HG03159 (cell line): ENCODE data around the gene NDUFA9.

Experiments
- ATAC-seq: cut with Tn5 transposase; IDR thresholded peaks from one replicate; pipeline ENCODE4 v1.9.1; 2021; ENCODE audit warnings: mild to moderate bottlenecking, moderate library complexity; ENCODE audit not compliant: unreplicated experiment

NDUFA9 gene

GRCh38 chr12:4648501-4649357, at the start of gene NDUFA9, which contains the start of gene AKAP3:
TSS of gene NDUFA9 (plus strand) at chr12:4649114. CDS start at chr12:4649127, 13 bp downstream.
TSS of gene AKAP3 (minus strand) at chr12:4649051. CDS start at chr12:4638196, 10,855 bp downstream.
- ATAC-seq: peak; percentile 84

- ATAC-seq: no peak
Measured at GRCh38 chr12:4603421-4603820, 45.5 kb upstream of the NDUFA9 start.

GRCh38 chr12:4603946-4604345, 45.0 kb upstream of the NDUFA9 start:
- ATAC-seq: no peak

GRCh38 chr12:4604684-4605193, 44.2 kb upstream of the NDUFA9 start:
- ATAC-seq: peak; percentile 93

- no peak for ATAC-seq
Measured at GRCh38 chr12:4607056-4607455, 41.9 kb upstream of the NDUFA9 start.

GRCh38 chr12:4609071-4609470, 39.8 kb upstream of the NDUFA9 start:
- no peak for ATAC-seq

- no peak for ATAC-seq
Measured at GRCh38 chr12:4610481-4610880, 38.4 kb upstream of the NDUFA9 start.

GRCh38 chr12:4615667-4616066, 33.2 kb upstream of the NDUFA9 start:
- no peak for ATAC-seq

GRCh38 chr12:4621511-4621910, 27.4 kb upstream of the NDUFA9 start:
- ATAC-seq: no peak

GRCh38 chr12:4626543-4626942, 22.4 kb upstream of the NDUFA9 start:
- ATAC-seq: no peak

GRCh38 chr12:4628406-4628805, 20.5 kb upstream of the NDUFA9 start:
- no peak for ATAC-seq

GRCh38 chr12:4630262-4630661, 18.7 kb upstream of the NDUFA9 start:
- ATAC-seq: no peak

- ATAC-seq: no peak
Measured at GRCh38 chr12:4643747-4644146, 5.2 kb upstream of the NDUFA9 start.

GRCh38 chr12:4645023-4645422, 3.9 kb upstream of the NDUFA9 start:
- ATAC-seq: no peak

- ATAC-seq: no peak
Measured at GRCh38 chr12:4648104-4648500, 812 bp upstream of the NDUFA9 start.

- ATAC-seq: no peak
Measured at GRCh38 chr12:4649358-4649661, 396 bp downstream of the NDUFA9 start.

- ATAC-seq: no peak
Measured at GRCh38 chr12:4653257-4653656, 4.3 kb downstream of the NDUFA9 start.

- ATAC-seq: no peak
Measured at GRCh38 chr12:4653691-4654090, 4.8 kb downstream of the NDUFA9 start.

GRCh38 chr12:4663971-4664505, 15.1 kb downstream of the NDUFA9 start:
- ATAC-seq: no peak

GRCh38 chr12:4665236-4665635, 16.3 kb downstream of the NDUFA9 start:
- no peak for ATAC-seq

GRCh38 chr12:4679711-4680110, 30.8 kb downstream of the NDUFA9 start:
- no peak for ATAC-seq

- ATAC-seq: no peak
Measured at GRCh38 chr12:4681732-4682131, 32.8 kb downstream of the NDUFA9 start.
